B cell (primary cell): ENCODE measurements around the gene ETDC. TPM values are rescaled to one million over a fixed set of nuclear protein-coding genes. Genes with fewer than 3 reads are reported as not detected.
"Not testable (repeated sequence)": the region's sequence is repeated elsewhere in the genome, so short reads cannot be mapped to it uniquely, and the experiment has no call there.

Experiments
- ATAC-seq: fragments of 200-7000 bp; cut with Tn5 transposase; one replicate; pipeline ENCODE4 v1.10.0; 2021; ENCODE audit warnings: low read depth, mild to moderate bottlenecking, moderate number of reproducible peaks, moderate library complexity
- CTCF ChIA-PET: fragments of 350-600 bp; sonication (Branson Sonifier 250); formaldehyde crosslinking; loops from one replicate; lab custom pipeline; 2021; ENCODE audit warnings: antibody characterized with exemption, inconsistent platforms; lab: Charles Lee
- POLR2A ChIA-PET: fragments of 350-600 bp; sonication (Branson Sonifier 250); formaldehyde crosslinking; loops from one replicate; lab custom pipeline; 2021; ENCODE audit warnings: antibody characterized with exemption; lab: Charles Lee
- DNase-seq: peaks from one replicate; pipeline ENCODE4 v3.0.0; 2013
- H2AFZ ChIP-seq: 2 replicates; pipeline ENCODE4 v1.6.1; 2012; ENCODE audit warnings: mild to moderate bottlenecking, low read depth, low read length; ENCODE audit not compliant: insufficient read depth, poor library complexity, severe bottlenecking
- H3K27ac ChIP-seq, 2 donors: 1 replicate in 1 of 2; 2 replicates in 1 of 2; pipeline ENCODE4 v1.5.1; 2012 to 2013; ENCODE audit warnings: low read length in 2 of 2, mild to moderate bottlenecking in 2 of 2, moderate library complexity in 1 of 2
- H3K27me3 ChIP-seq, 4 experiments: fragments of 200-600 bp in 1 of 4; sonication (generic) in 1 of 4; replicated peaks in 1 of 4; 1 replicate in 2 of 4; 2 replicates in 2 of 4; pipeline versions ENCODE4 v1.6.1 to v1.7.0; 2013 to 2016; ENCODE audit warnings: low read length in 3 of 4, mild to moderate bottlenecking in 2 of 4, mixed read lengths in 1 of 4, moderate library complexity in 1 of 4; ENCODE audit not compliant: insufficient read depth in 4 of 4, control insufficient read depth in 3 of 4; ENCODE audit errors: control extremely low read depth in 1 of 4
- H3K36me3 ChIP-seq, 2 experiments: replicated peaks in 1 of 2; 1 replicate in 1 of 2; 2 replicates in 1 of 2; pipeline versions ENCODE4 v1.6.1 to v1.7.1; 2013; ENCODE audit warnings: low read length in 1 of 2; ENCODE audit not compliant: insufficient read depth in 2 of 2, control insufficient read depth in 1 of 2; ENCODE audit errors: control extremely low read depth in 1 of 2, extremely low read depth in 1 of 2
- H3K4me1 ChIP-seq, 2 donors: fragments of 200-600 bp in 1 of 2; sonication (generic) in 1 of 2; 1 replicate in 1 of 2; 2 replicates in 1 of 2; pipeline versions ENCODE4 v1.5.1 to v1.6.1; 2013 to 2017; ENCODE audit warnings: low read length in 2 of 2; ENCODE audit not compliant: control insufficient read depth in 2 of 2, insufficient read depth in 2 of 2
- H3K4me2 ChIP-seq: replicated peaks from 2 replicates; pipeline ENCODE3; 2012; ENCODE audit warnings: mild to moderate bottlenecking, low read depth, low read length; ENCODE audit not compliant: poor library complexity, severe bottlenecking
- H3K4me3 ChIP-seq, 5 experiments: fragments of 200-600 bp in 1 of 5; sonication (generic) in 1 of 5; 1 replicate in 3 of 5; 2 replicates in 2 of 5; pipeline versions ENCODE4 v1.5.1 to v1.7.0; 2011 to 2016; ENCODE audit warnings: low read length in 4 of 5, mild to moderate bottlenecking in 4 of 5, low read depth in 2 of 5, control low read depth in 1 of 5, moderate library complexity in 1 of 5; ENCODE audit not compliant: insufficient read depth in 1 of 5; ENCODE audit errors: control extremely low read depth in 1 of 5, extremely low read depth in 1 of 5
- H3K79me2 ChIP-seq: fragments of 200-600 bp; sonication (generic); one replicate; pipeline ENCODE4 v1.6.0; 2016; ENCODE audit warnings: low read length; ENCODE audit not compliant: control insufficient read depth, insufficient read depth
- H3K9ac ChIP-seq: fragments of 200-600 bp; sonication (generic); 2 replicates; pipeline ENCODE4 v1.6.1; 2017; ENCODE audit warnings: mild to moderate bottlenecking, low read length, moderate library complexity
- H3K9me3 ChIP-seq, 3 donors: one replicate each; pipeline versions ENCODE4 v1.6.1 to v1.7.1; 2013; ENCODE audit warnings: low read length in 2 of 3; ENCODE audit not compliant: control insufficient read depth in 2 of 3, insufficient read depth in 1 of 3; ENCODE audit errors: control extremely low read depth in 1 of 3
- H4K20me1 ChIP-seq: 2 replicates; pipeline ENCODE4 v1.6.0; 2012; ENCODE audit warnings: mild to moderate bottlenecking, low read length; ENCODE audit not compliant: insufficient read depth, control insufficient read depth, poor library complexity, severe bottlenecking
- H3K27ac Mint-ChIP-seq: one replicate; pipeline ENCODE4 v1.8.0; 2021; ENCODE audit warnings: mixed read lengths
- H3K27me3 Mint-ChIP-seq: one replicate; pipeline ENCODE4 v1.8.0; 2021; ENCODE audit warnings: mixed read lengths
- H3K4me1 Mint-ChIP-seq: one replicate; pipeline ENCODE4 v1.8.0; 2021; ENCODE audit warnings: mixed read lengths
- H3K4me3 Mint-ChIP-seq: one replicate; pipeline ENCODE4 v1.8.0; 2021; ENCODE audit warnings: mixed read lengths
- H3K9me3 Mint-ChIP-seq: one replicate; pipeline ENCODE4 v1.8.0; 2022; ENCODE audit warnings: mixed read lengths; ENCODE audit not compliant: insufficient read depth
- EZH2 ChIP-seq: IDR thresholded peaks from 2 replicates; pipeline ENCODE4 v1.6.1; 2012; ENCODE audit warnings: borderline replicate concordance, low read depth, mild to moderate bottlenecking, moderate library complexity, low read length; ENCODE audit not compliant: insufficient read depth, poor library complexity, severe bottlenecking
- WGBS: methylation state at CpG from one replicate; pipeline ENCODE4 v1.1.5; 2013; ENCODE audit warnings: missing lambda C conversion rate; ENCODE audit not compliant: insufficient coverage; 5-methylcytosine and 5-hydroxymethylcytosine counted together
- intact Hi-C: fragments of 100-400 bp; cut with micrococcal nuclease; formaldehyde crosslinking; loops from one replicate; pipeline ENCODE4 v1.10.0; 2022
- polyA plus RNA-seq: library from polyadenylated mRNA; depleted of rRNA; stranded (reverse); fragments of >200 nt; gene quantifications from 2 replicates; pipeline ENCODE4 v1.2.3, GENCODE V29; 2012
- total RNA-seq, 2 donors: library from RNA; stranded (reverse); fragments of 120-200 nt in 1 of 2; gene quantifications; 1 replicate in 1 of 2; 2 replicates in 1 of 2; pipeline versions ENCODE4 v1.2.3 to v1.2.4, GENCODE V29; 2013 to 2022
- TF ChIP-seq, protein P1 (sequence below): fragments of 200-600 bp; IDR thresholded peaks from one replicate; pipeline ENCODE4 v1.8.0; 2022; ENCODE audit warnings: antibody characterized with exemption, mild to moderate bottlenecking

The ETDC gene
- total and polyA plus RNA-seq, 2 donors (not counting 1 experiment from before 2014, with no cell fraction given) = not detected

DNA sequence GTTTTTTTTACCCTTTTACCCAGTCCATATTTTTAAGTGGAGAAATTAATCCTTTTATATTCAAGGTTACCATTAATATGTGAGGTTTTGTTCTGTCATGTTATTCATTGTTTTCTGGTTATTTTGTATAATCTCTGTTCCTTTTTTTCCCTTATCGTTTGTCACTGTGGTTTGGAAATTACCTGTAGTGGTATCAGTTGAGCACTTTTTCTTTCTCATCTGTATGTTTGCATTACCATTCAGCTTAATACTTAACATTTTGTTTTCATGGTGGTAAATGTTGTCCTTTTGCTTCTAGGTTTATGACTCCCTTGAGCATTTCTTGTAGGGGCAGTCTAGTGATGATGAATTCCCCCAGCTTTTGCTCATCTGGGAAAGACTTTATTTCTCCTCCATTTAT, 6.6 kb downstream of the ETDC start:
- no peak for TF ChIP-seq EZH2
- TF ChIP-seq, protein P1, sequence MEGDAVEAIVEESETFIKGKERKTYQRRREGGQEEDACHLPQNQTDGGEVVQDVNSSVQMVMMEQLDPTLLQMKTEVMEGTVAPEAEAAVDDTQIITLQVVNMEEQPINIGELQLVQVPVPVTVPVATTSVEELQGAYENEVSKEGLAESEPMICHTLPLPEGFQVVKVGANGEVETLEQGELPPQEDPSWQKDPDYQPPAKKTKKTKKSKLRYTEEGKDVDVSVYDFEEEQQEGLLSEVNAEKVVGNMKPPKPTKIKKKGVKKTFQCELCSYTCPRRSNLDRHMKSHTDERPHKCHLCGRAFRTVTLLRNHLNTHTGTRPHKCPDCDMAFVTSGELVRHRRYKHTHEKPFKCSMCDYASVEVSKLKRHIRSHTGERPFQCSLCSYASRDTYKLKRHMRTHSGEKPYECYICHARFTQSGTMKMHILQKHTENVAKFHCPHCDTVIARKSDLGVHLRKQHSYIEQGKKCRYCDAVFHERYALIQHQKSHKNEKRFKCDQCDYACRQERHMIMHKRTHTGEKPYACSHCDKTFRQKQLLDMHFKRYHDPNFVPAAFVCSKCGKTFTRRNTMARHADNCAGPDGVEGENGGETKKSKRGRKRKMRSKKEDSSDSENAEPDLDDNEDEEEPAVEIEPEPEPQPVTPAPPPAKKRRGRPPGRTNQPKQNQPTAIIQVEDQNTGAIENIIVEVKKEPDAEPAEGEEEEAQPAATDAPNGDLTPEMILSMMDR = no peak
- intact Hi-C loops = no loop called here
- WGBS = no CpG with 5 or more reads among the region's 1 CpG
- DNase-seq (peak; percentile 4), ATAC-seq (no peak)
- H3K27ac ChIP-seq = no peak overlapping the region
- peak overlapping the region; percentile 1 for H3K4me3 Mint-ChIP-seq
- no peak overlapping the region for H2AFZ ChIP-seq
- no peaks in the 10 kb centered on the region for H3K79me2 ChIP-seq
- H3K4me2 ChIP-seq = no peak overlapping the region
- CTCF ChIA-PET = no interaction called here
- no peaks in the 10 kb centered on the region for H4K20me1 ChIP-seq
- H3K4me1 Mint-ChIP-seq = peaks cover 36% of the 10 kb centered on the region
- no peaks in the 10 kb centered on the region for H3K27me3 Mint-ChIP-seq
- POLR2A ChIA-PET = no interaction called here
- H3K27ac Mint-ChIP-seq = no peak overlapping the region
- no peak overlapping the region for H3K4me3 ChIP-seq
- H3K27me3 ChIP-seq = no peaks in the 10 kb centered on the region
- no peak overlapping the region for H3K9ac ChIP-seq
- H3K36me3 ChIP-seq = no peaks in the 10 kb centered on the region
- no peaks in the 10 kb centered on the region for H3K9me3 Mint-ChIP-seq
- H3K4me1 ChIP-seq = peaks cover 0 to 10% of the 10 kb centered on the region in 2 donors
- H3K9me3 ChIP-seq = peaks cover 0 to 8% (median 2%) of the 10 kb centered on the region in 3 donors

DNA sequence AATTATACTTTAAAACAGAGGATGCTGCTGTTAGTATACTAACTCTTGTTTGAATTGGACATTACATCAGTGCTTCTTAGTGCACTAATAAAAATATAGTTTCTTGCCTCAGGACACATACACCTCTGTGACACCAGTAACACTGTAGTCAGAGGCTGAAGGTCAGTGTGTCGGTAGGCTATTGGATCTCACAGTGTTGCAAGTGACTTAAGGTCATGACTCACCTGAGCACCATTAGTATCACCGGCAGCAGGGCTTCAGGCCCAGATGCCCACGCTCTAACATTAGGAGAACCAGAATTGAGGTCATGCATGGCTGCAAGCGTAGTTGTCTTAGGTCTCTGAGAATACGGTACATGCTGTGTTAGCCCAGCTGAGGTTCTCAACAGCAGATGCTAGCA, 15.2 kb downstream of the ETDC start:
- no peak overlapping the region for H3K4me3 ChIP-seq
- no peaks in the 10 kb centered on the region for H3K79me2 ChIP-seq
- ChIA-PET POLR2A (no interaction called here), CTCF (no interaction called here)
- no peaks in the 10 kb centered on the region for H3K27me3 ChIP-seq
- intact Hi-C loops = no loop called here
- no peaks in the 10 kb centered on the region for H3K36me3 ChIP-seq
- no peak overlapping the region for H3K27ac Mint-ChIP-seq
- 100% methylated on average over 5 of the region's 5 CpGs for WGBS
- TF ChIP-seq, protein P1 = no peak
- TF ChIP-seq EZH2 = no peak
- no peak overlapping the region for H3K27ac ChIP-seq
- H3K4me1 Mint-ChIP-seq = no peaks in the 10 kb centered on the region
- no peak overlapping the region for H3K9ac ChIP-seq
- DNase-seq (no peak), ATAC-seq (no peak)
- H4K20me1 ChIP-seq = peaks cover 9% of the 10 kb centered on the region
- H2AFZ ChIP-seq = no peak overlapping the region
- peaks cover 0 to 9% (median 4%) of the 10 kb centered on the region in 3 donors for H3K9me3 ChIP-seq
- no peaks in the 10 kb centered on the region for H3K4me1 ChIP-seq
- no peak overlapping the region for H3K4me2 ChIP-seq
- H3K27me3 Mint-ChIP-seq = no peaks in the 10 kb centered on the region
- peaks cover 3% of the 10 kb centered on the region for H3K9me3 Mint-ChIP-seq
- no peak overlapping the region for H3K4me3 Mint-ChIP-seq

GRCh38 chrX:135325036-135325818, 15.9 kb downstream of the ETDC start:
- WGBS = 84% methylated on average over 8 of the region's 32 CpGs
- H3K27me3 ChIP-seq, H3K36me3 ChIP-seq, H2AFZ ChIP-seq, DNase-seq, POLR2A ChIA-PET, H3K9me3 Mint-ChIP-seq, H3K27ac ChIP-seq, H4K20me1 ChIP-seq, CTCF ChIA-PET, H3K4me1 ChIP-seq, H3K79me2 ChIP-seq, H3K4me3 ChIP-seq, intact Hi-C loops, H3K9ac ChIP-seq, H3K27ac Mint-ChIP-seq, H3K27me3 Mint-ChIP-seq, ATAC-seq, H3K4me2 ChIP-seq, H3K4me3 Mint-ChIP-seq, H3K9me3 ChIP-seq, H3K4me1 Mint-ChIP-seq: not testable (repeated sequence)
